Activated T-cell treated with anti-CD3 and anti-CD28 coated beads, Interleukin-2, amount 50 U/mL, for 24 hours (primary cell): ENCODE measurements around the gene ARL16.

ENCODE experiments used
- DNase-seq: peaks from one replicate; pipeline ENCODE4 v3.0.0-alpha.2; 2020
- H3K27ac Mint-ChIP-seq: 2 replicates; pipeline ENCODE4 v1.8.0; 2020; ENCODE audit warnings: mild to moderate bottlenecking, mixed read lengths
- H3K27me3 Mint-ChIP-seq: 2 replicates; pipeline ENCODE4 v1.8.0; 2020; ENCODE audit warnings: mixed read lengths
- H3K36me3 Mint-ChIP-seq: 2 replicates; pipeline ENCODE4 v1.8.0; 2020; ENCODE audit warnings: low read depth, mixed read lengths
- H3K4me1 Mint-ChIP-seq: 2 replicates; pipeline ENCODE4 v1.8.0; 2020; ENCODE audit warnings: low read depth, mixed read lengths
- H3K4me3 Mint-ChIP-seq: 2 replicates; pipeline ENCODE4 v1.8.0; 2020; ENCODE audit warnings: mild to moderate bottlenecking, moderate library complexity, mixed read lengths
- H3K9me3 Mint-ChIP-seq: 2 replicates; pipeline ENCODE4 v1.8.0; 2020; ENCODE audit warnings: mixed read lengths

ARL16 gene

GRCh38 chr17:81683584-81684441 lies at the start of gene ARL16, which contains the start of gene HGS:
ARL16 (minus strand) TSS chr17:81683797; CDS start chr17:81683753, 44 bp downstream.
HGS (plus strand) TSS chr17:81684011; CDS start chr17:81684067, 56 bp downstream.
- H3K27ac Mint-ChIP-seq = peak within 1 kb of the TSS; percentile 96
- no peaks in the 10 kb centered on the region for H3K9me3 Mint-ChIP-seq
- peak within 1 kb of the TSS; percentile 93 for H3K4me3 Mint-ChIP-seq
- H3K4me1 Mint-ChIP-seq = peaks cover 48% of the 10 kb centered on the region
- H3K36me3 Mint-ChIP-seq = peaks cover 78% of the 10 kb centered on the region
- H3K27me3 Mint-ChIP-seq = no peaks in the 10 kb centered on the region
- DNase-seq = peak; percentile 98

- no peak overlapping the region for H3K27ac Mint-ChIP-seq
- no peak for DNase-seq
- peaks cover 40% of the 10 kb centered on the region for H3K27me3 Mint-ChIP-seq
- no peaks in the 10 kb centered on the region for H3K9me3 Mint-ChIP-seq
- H3K4me3 Mint-ChIP-seq = no peak overlapping the region
- no peaks in the 10 kb centered on the region for H3K4me1 Mint-ChIP-seq
- no peaks in the 10 kb centered on the region for H3K36me3 Mint-ChIP-seq
Observed at GRCh38 chr17:81727324-81728031, 43.9 kb upstream of the ARL16 start.

- no peak overlapping the region for H3K4me3 Mint-ChIP-seq
- peaks cover 26% of the 10 kb centered on the region for H3K27me3 Mint-ChIP-seq
- peaks cover 1% of the 10 kb centered on the region for H3K36me3 Mint-ChIP-seq
- H3K4me1 Mint-ChIP-seq = no peaks in the 10 kb centered on the region
- no peak for DNase-seq
- no peak overlapping the region for H3K27ac Mint-ChIP-seq
- H3K9me3 Mint-ChIP-seq = no peaks in the 10 kb centered on the region
Observed at GRCh38 chr17:81726004-81726403, 42.4 kb upstream of the ARL16 start.

GRCh38 chr17:81725439-81725838 lies 41.8 kb upstream of the ARL16 start:
- Mint-ChIP-seq H3K4me1 (no peaks in the 10 kb centered on the region), H3K4me3 (no peak overlapping the region), H3K36me3 (peaks cover 4% of the 10 kb centered on the region), H3K27ac (no peak overlapping the region), H3K27me3 (peaks cover 22% of the 10 kb centered on the region), H3K9me3 (no peaks in the 10 kb centered on the region)
- DNase-seq = no peak

GRCh38 chr17:81723651-81724209 lies 40.1 kb upstream of the ARL16 start:
- DNase-seq = no peak
- no peak overlapping the region for H3K4me3 Mint-ChIP-seq
- no peak overlapping the region for H3K27ac Mint-ChIP-seq
- H3K36me3 Mint-ChIP-seq = peaks cover 17% of the 10 kb centered on the region
- peaks cover 18% of the 10 kb centered on the region for H3K27me3 Mint-ChIP-seq
- H3K4me1 Mint-ChIP-seq = no peaks in the 10 kb centered on the region
- no peaks in the 10 kb centered on the region for H3K9me3 Mint-ChIP-seq

- no peaks in the 10 kb centered on the region for H3K9me3 Mint-ChIP-seq
- peaks cover 27% of the 10 kb centered on the region for H3K36me3 Mint-ChIP-seq
- no peak overlapping the region for H3K4me3 Mint-ChIP-seq
- no peak overlapping the region for H3K27ac Mint-ChIP-seq
- H3K27me3 Mint-ChIP-seq = peaks cover 18% of the 10 kb centered on the region
- DNase-seq = no peak
- no peaks in the 10 kb centered on the region for H3K4me1 Mint-ChIP-seq
Observed at GRCh38 chr17:81722184-81723120, 38.9 kb upstream of the ARL16 start.

GRCh38 chr17:81720267-81721071 lies 36.9 kb upstream of the ARL16 start:
- no peak for DNase-seq
- H3K4me1 Mint-ChIP-seq = no peaks in the 10 kb centered on the region
- peaks cover 11% of the 10 kb centered on the region for H3K27me3 Mint-ChIP-seq
- no peak overlapping the region for H3K4me3 Mint-ChIP-seq
- H3K9me3 Mint-ChIP-seq = no peaks in the 10 kb centered on the region
- no peak overlapping the region for H3K27ac Mint-ChIP-seq
- peaks cover 29% of the 10 kb centered on the region for H3K36me3 Mint-ChIP-seq

GRCh38 chr17:81719410-81720266 lies 36.0 kb upstream of the ARL16 start:
- DNase-seq = no peak
- no peaks in the 10 kb centered on the region for H3K4me1 Mint-ChIP-seq
- no peaks in the 10 kb centered on the region for H3K9me3 Mint-ChIP-seq
- peaks cover 34% of the 10 kb centered on the region for H3K36me3 Mint-ChIP-seq
- H3K27ac Mint-ChIP-seq = peak overlapping the region; percentile 27
- no peak overlapping the region for H3K4me3 Mint-ChIP-seq
- peaks cover 11% of the 10 kb centered on the region for H3K27me3 Mint-ChIP-seq

- no peaks in the 10 kb centered on the region for H3K9me3 Mint-ChIP-seq
- peaks cover 42% of the 10 kb centered on the region for H3K36me3 Mint-ChIP-seq
- no peak overlapping the region for H3K4me3 Mint-ChIP-seq
- no peak overlapping the region for H3K27ac Mint-ChIP-seq
- H3K27me3 Mint-ChIP-seq = no peaks in the 10 kb centered on the region
- peaks cover 13% of the 10 kb centered on the region for H3K4me1 Mint-ChIP-seq
- DNase-seq = no peak
Observed at GRCh38 chr17:81717766-81718089, 34.1 kb upstream of the ARL16 start.

- Mint-ChIP-seq H3K36me3 (peaks cover 44% of the 10 kb centered on the region), H3K4me1 (peaks cover 14% of the 10 kb centered on the region), H3K9me3 (no peaks in the 10 kb centered on the region), H3K27ac (no peak overlapping the region), H3K4me3 (no peak overlapping the region), H3K27me3 (no peaks in the 10 kb centered on the region)
- DNase-seq = no peak
Observed at GRCh38 chr17:81717049-81717765, 33.6 kb upstream of the ARL16 start.

- H3K27ac Mint-ChIP-seq = no peak overlapping the region
- DNase-seq = no peak
- H3K27me3 Mint-ChIP-seq = no peaks in the 10 kb centered on the region
- no peak overlapping the region for H3K4me3 Mint-ChIP-seq
- H3K9me3 Mint-ChIP-seq = no peaks in the 10 kb centered on the region
- H3K36me3 Mint-ChIP-seq = peaks cover 44% of the 10 kb centered on the region
- H3K4me1 Mint-ChIP-seq = peaks cover 15% of the 10 kb centered on the region
Observed at GRCh38 chr17:81716674-81716996, 33.0 kb upstream of the ARL16 start.

- no peak overlapping the region for H3K27ac Mint-ChIP-seq
- no peaks in the 10 kb centered on the region for H3K27me3 Mint-ChIP-seq
- H3K4me1 Mint-ChIP-seq = peaks cover 21% of the 10 kb centered on the region
- H3K36me3 Mint-ChIP-seq = peaks cover 43% of the 10 kb centered on the region
- DNase-seq = no peak
- no peaks in the 10 kb centered on the region for H3K9me3 Mint-ChIP-seq
- H3K4me3 Mint-ChIP-seq = no peak overlapping the region
Observed at GRCh38 chr17:81715872-81716673, 32.5 kb upstream of the ARL16 start.
